B cell (primary cell): ENCODE data around the gene PGLYRP2. TPM values are rescaled to one million over a fixed set of nuclear protein-coding genes. Genes with fewer than 3 reads are reported as not detected.

Experiments used
- ATAC-seq: fragments of 200-7000 bp; cut with Tn5 transposase; one replicate; pipeline ENCODE4 v1.10.0; 2021; ENCODE audit warnings: low read depth, mild to moderate bottlenecking, moderate number of reproducible peaks, moderate library complexity
- CTCF ChIA-PET: fragments of 350-600 bp; sonication (Branson Sonifier 250); formaldehyde crosslinking; loops from one replicate; lab custom pipeline; 2021; ENCODE audit warnings: antibody characterized with exemption, inconsistent platforms; lab: Charles Lee
- POLR2A ChIA-PET: fragments of 350-600 bp; sonication (Branson Sonifier 250); formaldehyde crosslinking; loops from one replicate; lab custom pipeline; 2021; ENCODE audit warnings: antibody characterized with exemption; lab: Charles Lee
- DNase-seq: peaks from one replicate; pipeline ENCODE4 v3.0.0; 2013
- H2AFZ ChIP-seq: 2 replicates; pipeline ENCODE4 v1.6.1; 2012; ENCODE audit warnings: mild to moderate bottlenecking, low read depth, low read length; ENCODE audit not compliant: insufficient read depth, poor library complexity, severe bottlenecking
- H3K27ac ChIP-seq, 2 donors: 1 replicate in 1 of 2; 2 replicates in 1 of 2; pipeline ENCODE4 v1.5.1; 2012 to 2013; ENCODE audit warnings: low read length in 2 of 2, mild to moderate bottlenecking in 2 of 2, moderate library complexity in 1 of 2
- H3K27me3 ChIP-seq, 4 experiments: fragments of 200-600 bp in 1 of 4; sonication (generic) in 1 of 4; replicated peaks in 1 of 4; 1 replicate in 2 of 4; 2 replicates in 2 of 4; pipeline versions ENCODE4 v1.6.1 to v1.7.0; 2013 to 2016; ENCODE audit warnings: low read length in 3 of 4, mild to moderate bottlenecking in 2 of 4, mixed read lengths in 1 of 4, moderate library complexity in 1 of 4; ENCODE audit not compliant: insufficient read depth in 4 of 4, control insufficient read depth in 3 of 4; ENCODE audit errors: control extremely low read depth in 1 of 4
- H3K36me3 ChIP-seq, 2 experiments: replicated peaks in 1 of 2; 1 replicate in 1 of 2; 2 replicates in 1 of 2; pipeline versions ENCODE4 v1.6.1 to v1.7.1; 2013; ENCODE audit warnings: low read length in 1 of 2; ENCODE audit not compliant: insufficient read depth in 2 of 2, control insufficient read depth in 1 of 2; ENCODE audit errors: control extremely low read depth in 1 of 2, extremely low read depth in 1 of 2
- H3K4me1 ChIP-seq, 2 donors: fragments of 200-600 bp in 1 of 2; sonication (generic) in 1 of 2; 1 replicate in 1 of 2; 2 replicates in 1 of 2; pipeline versions ENCODE4 v1.5.1 to v1.6.1; 2013 to 2017; ENCODE audit warnings: low read length in 2 of 2; ENCODE audit not compliant: control insufficient read depth in 2 of 2, insufficient read depth in 2 of 2
- H3K4me2 ChIP-seq: replicated peaks from 2 replicates; pipeline ENCODE3; 2012; ENCODE audit warnings: mild to moderate bottlenecking, low read depth, low read length; ENCODE audit not compliant: poor library complexity, severe bottlenecking
- H3K4me3 ChIP-seq, 5 experiments: fragments of 200-600 bp in 1 of 5; sonication (generic) in 1 of 5; 1 replicate in 3 of 5; 2 replicates in 2 of 5; pipeline versions ENCODE4 v1.5.1 to v1.7.0; 2011 to 2016; ENCODE audit warnings: low read length in 4 of 5, mild to moderate bottlenecking in 4 of 5, low read depth in 2 of 5, control low read depth in 1 of 5, moderate library complexity in 1 of 5; ENCODE audit not compliant: insufficient read depth in 1 of 5; ENCODE audit errors: control extremely low read depth in 1 of 5, extremely low read depth in 1 of 5
- H3K79me2 ChIP-seq: fragments of 200-600 bp; sonication (generic); one replicate; pipeline ENCODE4 v1.6.0; 2016; ENCODE audit warnings: low read length; ENCODE audit not compliant: control insufficient read depth, insufficient read depth
- H3K9ac ChIP-seq: fragments of 200-600 bp; sonication (generic); 2 replicates; pipeline ENCODE4 v1.6.1; 2017; ENCODE audit warnings: mild to moderate bottlenecking, low read length, moderate library complexity
- H3K9me3 ChIP-seq, 3 donors: one replicate each; pipeline versions ENCODE4 v1.6.1 to v1.7.1; 2013; ENCODE audit warnings: low read length in 2 of 3; ENCODE audit not compliant: control insufficient read depth in 2 of 3, insufficient read depth in 1 of 3; ENCODE audit errors: control extremely low read depth in 1 of 3
- H4K20me1 ChIP-seq: 2 replicates; pipeline ENCODE4 v1.6.0; 2012; ENCODE audit warnings: mild to moderate bottlenecking, low read length; ENCODE audit not compliant: insufficient read depth, control insufficient read depth, poor library complexity, severe bottlenecking
- H3K27ac Mint-ChIP-seq: one replicate; pipeline ENCODE4 v1.8.0; 2021; ENCODE audit warnings: mixed read lengths
- H3K27me3 Mint-ChIP-seq: one replicate; pipeline ENCODE4 v1.8.0; 2021; ENCODE audit warnings: mixed read lengths
- H3K4me1 Mint-ChIP-seq: one replicate; pipeline ENCODE4 v1.8.0; 2021; ENCODE audit warnings: mixed read lengths
- H3K4me3 Mint-ChIP-seq: one replicate; pipeline ENCODE4 v1.8.0; 2021; ENCODE audit warnings: mixed read lengths
- H3K9me3 Mint-ChIP-seq: one replicate; pipeline ENCODE4 v1.8.0; 2022; ENCODE audit warnings: mixed read lengths; ENCODE audit not compliant: insufficient read depth
- CTCF ChIP-seq: fragments of 200-600 bp; IDR thresholded peaks from one replicate; pipeline ENCODE4 v1.8.0; 2022; ENCODE audit warnings: antibody characterized with exemption, mild to moderate bottlenecking
- EZH2 ChIP-seq: IDR thresholded peaks from 2 replicates; pipeline ENCODE4 v1.6.1; 2012; ENCODE audit warnings: borderline replicate concordance, low read depth, mild to moderate bottlenecking, moderate library complexity, low read length; ENCODE audit not compliant: insufficient read depth, poor library complexity, severe bottlenecking
- WGBS: methylation state at CpG from one replicate; pipeline ENCODE4 v1.1.5; 2013; ENCODE audit warnings: missing lambda C conversion rate; ENCODE audit not compliant: insufficient coverage; 5-methylcytosine and 5-hydroxymethylcytosine counted together
- intact Hi-C: fragments of 100-400 bp; cut with micrococcal nuclease; formaldehyde crosslinking; loops from one replicate; pipeline ENCODE4 v1.10.0; 2022
- polyA plus RNA-seq: library from polyadenylated mRNA; depleted of rRNA; stranded (reverse); fragments of >200 nt; gene quantifications from 2 replicates; pipeline ENCODE4 v1.2.3, GENCODE V29; 2012
- total RNA-seq, 2 donors: library from RNA; stranded (reverse); fragments of 120-200 nt in 1 of 2; gene quantifications; 1 replicate in 1 of 2; 2 replicates in 1 of 2; pipeline versions ENCODE4 v1.2.3 to v1.2.4, GENCODE V29; 2013 to 2022

The PGLYRP2 gene
- total and polyA plus RNA-seq, 2 donors (not counting 1 experiment from before 2014, with no cell fraction given), result not detected

GRCh38 chr19:15507068-15508034 is 28.1 kb upstream of the PGLYRP2 start:
- no peak overlapping the region for H3K4me3 ChIP-seq
- H3K9me3 ChIP-seq, result peaks cover 0 to 16% (median 0%) of the 10 kb centered on the region in 3 donors
- no peak overlapping the region for H2AFZ ChIP-seq
- H3K4me3 Mint-ChIP-seq, result no peak overlapping the region
- H3K27me3 Mint-ChIP-seq, result peaks cover 58% of the 10 kb centered on the region
- H3K4me1 Mint-ChIP-seq, result peaks cover 3% of the 10 kb centered on the region
- no peak overlapping the region for H3K27ac ChIP-seq
- H3K4me2 ChIP-seq, result no peak overlapping the region
- WGBS, result 79% methylated on average over 12 of the region's 14 CpGs
- no peaks in the 10 kb centered on the region for H4K20me1 ChIP-seq
- peaks cover 0 to 49% (median 9%) of the 10 kb centered on the region in 4 experiments for H3K27me3 ChIP-seq
- H3K79me2 ChIP-seq, result no peaks in the 10 kb centered on the region
- ChIA-PET CTCF (no interaction called here), POLR2A (interaction anchor here (0.6 kb wide), 1 partner anchor 286 kb away, joined by 3 read pairs; no protein-coding TSS in a partner anchor)
- no peak for DNase-seq
- H3K9ac ChIP-seq, result no peak overlapping the region
- H3K9me3 Mint-ChIP-seq, result peaks cover 3% of the 10 kb centered on the region
- H3K27ac Mint-ChIP-seq, result no peak overlapping the region
- peaks cover 5 to 16% of the 10 kb centered on the region in 2 donors for H3K4me1 ChIP-seq
- TF ChIP-seq CTCF, result no peak
- no peak for TF ChIP-seq EZH2
- H3K36me3 ChIP-seq, result no peaks in the 10 kb centered on the region
- no peak for ATAC-seq
- intact Hi-C loops, result no loop called here

GRCh38 chr19:15506074-15506571 is 26.8 kb upstream of the PGLYRP2 start:
- CTCF ChIA-PET, result no interaction called here
- no peak for DNase-seq
- Histone ChIP-seq H4K20me1 (no peaks in the 10 kb centered on the region), H3K4me1 (peaks cover 5 to 16% of the 10 kb centered on the region in 2 donors), H3K36me3 (no peaks in the 10 kb centered on the region), H3K4me3 (no peak overlapping the region), H3K79me2 (no peaks in the 10 kb centered on the region), H2AFZ (no peak overlapping the region), H3K9me3 (peaks cover 0 to 16% (median 0%) of the 10 kb centered on the region in 3 donors), H3K27ac (no peak overlapping the region), H3K4me2 (no peak overlapping the region), H3K27me3 (peaks cover 0 to 47% (median 8%) of the 10 kb centered on the region in 4 experiments), H3K9ac (no peak overlapping the region)
- intact Hi-C loops, result no loop called here
- POLR2A ChIA-PET, result no interaction called here
- no peak overlapping the region for H3K27ac Mint-ChIP-seq
- 97% methylated on average over 4 of the region's 5 CpGs for WGBS
- H3K4me3 Mint-ChIP-seq, result no peak overlapping the region
- peaks cover 3% of the 10 kb centered on the region for H3K9me3 Mint-ChIP-seq
- TF ChIP-seq EZH2 (no peak), CTCF (no peak)
- peaks cover 55% of the 10 kb centered on the region for H3K27me3 Mint-ChIP-seq
- peaks cover 3% of the 10 kb centered on the region for H3K4me1 Mint-ChIP-seq
- no peak for ATAC-seq
